H1 (cell line): ENCODE results near the gene DMGDH. TPM values are rescaled to one million over a fixed set of nuclear protein-coding genes. Genes with fewer than 3 reads are reported as not detected.

ENCODE experiments used
- CTCF ChIA-PET: fragments of 300-600 bp; sonication (Branson Sonifier 250); formaldehyde crosslinking; loops from one replicate; lab custom pipeline; 2021; ENCODE audit not compliant: partially characterized antibody; lab: Charles Lee
- POLR2A ChIA-PET: fragments of 300-600 bp; sonication (Branson Sonifier 250); formaldehyde crosslinking; loops from one replicate; lab custom pipeline; 2021; ENCODE audit warnings: inconsistent platforms; ENCODE audit not compliant: partially characterized antibody; lab: Charles Lee
- DNase-seq, 2 experiments: peaks; one replicate each; pipeline versions ENCODE4 v3.0.0 to v3.0.0-alpha.2; 2010 to 2022; ENCODE audit warnings: low spot score in 2 of 2, low read depth in 1 of 2, mixed read lengths in 1 of 2
- FAIRE-seq: peaks from 2 replicates; lab custom pipeline; 2011; peaks lifted over from hg19 to GRCh38; lab: Jason Lieb, UNC
- H2AFZ ChIP-seq: 2 replicates; pipeline ENCODE4 v1.8.1; 2012; ENCODE audit warnings: low read length, inconsistent platforms
- H2AK5ac ChIP-seq: 2 replicates; pipeline ENCODE4 v1.6.1; 2013; ENCODE audit warnings: low read depth, low read length
- H2BK120ac ChIP-seq: replicated peaks from 2 replicates; pipeline ENCODE3; 2013; ENCODE audit warnings: low read depth, low read length, inconsistent platforms
- H2BK12ac ChIP-seq: 2 replicates; pipeline ENCODE4 v1.6.1; 2013; ENCODE audit warnings: low read depth, low read length
- H2BK15ac ChIP-seq: 2 replicates; pipeline ENCODE4 v1.6.1; 2013; ENCODE audit warnings: low read length
- H2BK20ac ChIP-seq: 2 replicates; pipeline ENCODE4 v1.6.1; 2013; ENCODE audit warnings: low read length
- H2BK5ac ChIP-seq: 2 replicates; pipeline ENCODE4 v1.6.1; 2013; ENCODE audit warnings: low read depth, low read length
- H3K14ac ChIP-seq: 2 replicates; pipeline ENCODE4 v1.6.1; 2013; ENCODE audit warnings: inconsistent platforms; ENCODE audit not compliant: insufficient read length
- H3K18ac ChIP-seq: 2 replicates; pipeline ENCODE4 v1.6.1; 2013; ENCODE audit warnings: low read length; ENCODE audit errors: extremely low read depth
- H3K23ac ChIP-seq: 2 replicates; pipeline ENCODE4 v1.6.1; 2013; ENCODE audit warnings: inconsistent platforms; ENCODE audit not compliant: insufficient read length
- H3K23me2 ChIP-seq: 2 replicates; pipeline ENCODE4 v1.6.1; 2013; ENCODE audit warnings: low read depth, low read length
- H3K27ac ChIP-seq: 2 replicates; pipeline ENCODE4 v1.6.1; 2011; ENCODE audit warnings: low read depth, low read length, inconsistent platforms
- H3K27me3 ChIP-seq, 4 experiments: replicated peaks in 1 of 4; 1 replicate in 1 of 4; 2 replicates in 3 of 4; pipeline versions ENCODE4 v1.6.1 to v1.8.1; 2011 to 2013; ENCODE audit warnings: low read length in 3 of 4, mild to moderate bottlenecking in 3 of 4, inconsistent platforms in 2 of 4, mixed read lengths in 2 of 4, moderate library complexity in 1 of 4; ENCODE audit not compliant: control insufficient read depth in 3 of 4, insufficient read depth in 3 of 4; ENCODE audit errors: extremely low read depth in 1 of 4
- H3K36me3 ChIP-seq, 4 experiments: 2 replicates each; pipeline versions ENCODE4 v1.6.1 to v1.8.1; 2011 to 2013; ENCODE audit warnings: mild to moderate bottlenecking in 4 of 4, low read length in 3 of 4, moderate library complexity in 2 of 4, control low read depth in 1 of 4, inconsistent platforms in 1 of 4; ENCODE audit not compliant: insufficient read depth in 4 of 4, control insufficient read depth in 2 of 4
- H3K4ac ChIP-seq: replicated peaks from 2 replicates; pipeline ENCODE3; 2013; ENCODE audit warnings: low read length, low read depth, mixed read lengths, inconsistent platforms; ENCODE audit not compliant: insufficient read length
- H3K4me1 ChIP-seq, 4 experiments: replicated peaks in 1 of 4; 1 replicate in 1 of 4; 2 replicates in 3 of 4; pipeline versions ENCODE4 v1.6.1 to v1.8.1; 2011 to 2013; ENCODE audit warnings: low read length in 3 of 4, inconsistent platforms in 2 of 4, mixed read lengths in 1 of 4; ENCODE audit not compliant: insufficient read depth in 4 of 4, control insufficient read depth in 3 of 4
- H3K4me2 ChIP-seq, 2 experiments: 2 replicates each; pipeline versions ENCODE4 v1.6.1 to v1.8.1; 2011 to 2013; ENCODE audit warnings: low read depth in 2 of 2, low read length in 2 of 2, control low read depth in 1 of 2, inconsistent platforms in 1 of 2, mild to moderate bottlenecking in 1 of 2; ENCODE audit not compliant: insufficient read depth in 1 of 2
- H3K4me3 ChIP-seq, 4 experiments: fragments of 200-600, 300-600 bp in 1 of 4; sonication (generic), shearing (Covaris generic), sonication (Bioruptor Twin) in 1 of 4; 2 replicates each; pipeline versions ENCODE4 v1.5.1 to v1.8.1; 2011 to 2016; ENCODE audit warnings: low read length in 4 of 4, low read depth in 3 of 4, control low read depth in 2 of 4, inconsistent platforms in 2 of 4, mild to moderate bottlenecking in 2 of 4, mixed read lengths in 1 of 4, moderate library complexity in 1 of 4; ENCODE audit not compliant: insufficient read depth in 2 of 4; ENCODE audit errors: extremely low read depth in 1 of 4
- H3K56ac ChIP-seq: replicated peaks from 2 replicates; pipeline ENCODE3; 2013; ENCODE audit warnings: low read depth, mild to moderate bottlenecking, mixed read lengths, low read length, inconsistent platforms; ENCODE audit not compliant: insufficient read length
- H3K79me1 ChIP-seq: 2 replicates; pipeline ENCODE4 v1.6.1; 2013; ENCODE audit warnings: low read depth, low read length, control low read depth
- H3K79me2 ChIP-seq, 2 experiments: 2 replicates each; pipeline versions ENCODE4 v1.6.1 to v1.8.1; 2012 to 2013; ENCODE audit warnings: low read length in 2 of 2, mild to moderate bottlenecking in 2 of 2, inconsistent platforms in 1 of 2; ENCODE audit not compliant: insufficient read depth in 2 of 2, control insufficient read depth in 1 of 2
- H3K9ac ChIP-seq, 4 experiments: replicated peaks in 1 of 4; 1 replicate in 1 of 4; 2 replicates in 3 of 4; pipeline versions ENCODE4 v1.6.1 to v1.8.1; 2011 to 2013; ENCODE audit warnings: low read depth in 3 of 4, low read length in 3 of 4, control low read depth in 2 of 4, mild to moderate bottlenecking in 2 of 4, moderate library complexity in 2 of 4, inconsistent platforms in 1 of 4; ENCODE audit errors: extremely low read depth in 1 of 4
- H3K9me3 ChIP-seq, 2 experiments: 2 replicates each; pipeline versions ENCODE4 v1.6.1 to v1.8.1; 2012 to 2013; ENCODE audit warnings: mild to moderate bottlenecking in 2 of 2, moderate library complexity in 2 of 2, control low read depth in 1 of 2, inconsistent platforms in 1 of 2, low read depth in 1 of 2, low read length in 1 of 2, mixed read lengths in 1 of 2; ENCODE audit not compliant: insufficient read depth in 2 of 2
- H4K20me1 ChIP-seq, 2 experiments: replicated peaks in 1 of 2; 2 replicates each; pipeline versions ENCODE3 to v1.8.1; 2011 to 2013; ENCODE audit warnings: inconsistent platforms in 2 of 2, low read length in 2 of 2, mild to moderate bottlenecking in 1 of 2; ENCODE audit not compliant: insufficient read depth in 2 of 2, control insufficient read depth in 1 of 2
- H4K5ac ChIP-seq: 2 replicates; pipeline ENCODE4 v1.6.1; 2013; ENCODE audit warnings: low read length, low read depth, mixed read lengths, inconsistent platforms; ENCODE audit not compliant: insufficient read length
- H4K8ac ChIP-seq: 2 replicates; pipeline ENCODE4 v1.8.0; 2013; ENCODE audit warnings: mild to moderate bottlenecking, moderate library complexity, low read length, inconsistent platforms; ENCODE audit not compliant: insufficient read depth; ENCODE audit errors: extremely low read depth
- H4K91ac ChIP-seq: replicated peaks from 2 replicates; pipeline ENCODE3; 2013; ENCODE audit warnings: low read length, mixed read lengths, inconsistent platforms; ENCODE audit not compliant: insufficient read length
- EP300 ChIP-seq, 2 experiments: IDR thresholded peaks; 1 replicate in 1 of 2; 2 replicates in 1 of 2; pipeline ENCODE4 v1.6.1; 2011 to 2012; ENCODE audit warnings: low read depth in 2 of 2, low read length in 2 of 2, mild to moderate bottlenecking in 2 of 2, borderline replicate concordance in 1 of 2, inconsistent platforms in 1 of 2, moderate library complexity in 1 of 2
- POU5F1 ChIP-seq: IDR thresholded peaks from 2 replicates; pipeline ENCODE4 v1.6.1; 2011; ENCODE audit warnings: low read depth, mild to moderate bottlenecking, low read length, moderate library complexity
- SIRT6 ChIP-seq: IDR thresholded peaks from one replicate; pipeline ENCODE4 v1.7.1; 2012; ENCODE audit warnings: low read length, inconsistent platforms
- USF2 ChIP-seq: IDR thresholded peaks from 2 replicates; pipeline ENCODE4 v1.6.1; 2011; ENCODE audit warnings: low read length, improper control_type of control experiment
- YY1 ChIP-seq: IDR thresholded peaks from 2 replicates; pipeline ENCODE4 v1.6.1; 2011; ENCODE audit warnings: low read depth, mild to moderate bottlenecking, low read length
- WGBS, 2 experiments: shearing (Covaris generic) in 1 of 2; methylation state at CpG; one replicate each; pipeline versions ENCODE4 v1.1.6 to v1.1.7; 2013 to 2015; ENCODE audit warnings: low lambda C conversion rate in 2 of 2, mixed read lengths in 2 of 2, inconsistent platforms in 1 of 2, low coverage in 1 of 2, missing lambda C conversion rate in 1 of 2; ENCODE audit not compliant: insufficient replicate concordance in 2 of 2, insufficient coverage in 1 of 2, insufficient read length in 1 of 2; ENCODE audit errors: extremely low coverage in 1 of 2, missing lambda C conversion rate in 1 of 2; 5-methylcytosine and 5-hydroxymethylcytosine counted together
- polyA plus RNA-seq, 7 experiments: library from polyadenylated mRNA; depleted of rRNA in 3 of 7; stranded (reverse) in 5 of 7; unstranded in 2 of 7; fragments of >200 nt in 5 of 7; fragments of 200-250 nt in 2 of 7; gene quantifications; 1 replicate in 5 of 7; 2 replicates in 1 of 7; 4 replicates in 1 of 7; pipeline versions ENCODE4 v1.2.1 to v1.2.3, GENCODE V29; 2011 to 2013; ENCODE audit warnings: missing spikeins in 2 of 7, mixed read lengths in 2 of 7
- total RNA-seq: library from RNA; stranded (reverse); fragmentation: NEBNext Ultra II Directional; extraction: Animal tissue kit (Norgen Biotek cat#: 25700); gene quantifications from 2 replicates; pipeline ENCODE4 v1.2.1, GENCODE V29; 2021

DMGDH gene
- total and polyA plus RNA-seq, 2 of the 8 experiments (the other 6 are each of a cell fraction or from before 2014, with no cell fraction given) = 0.15 TPM; not detected in 1

GRCh38 chr5:78995521-78996007 lies 73.9 kb downstream of the DMGDH start:
- no peak overlapping the region for H2BK5ac ChIP-seq
- no peak overlapping the region for H4K5ac ChIP-seq
- no peak for FAIRE-seq
- TF ChIP-seq EP300 (IDR thresholded peaks at IDR 0.05; ENCODE audit: borderline replicate concordance in 1 of 2, low read depth in 2 of 2, low read length in 2 of 2) (no peak), SIRT6 (no peak), YY1 (no peak), USF2 (no peak), POU5F1 (no peak)

More at GRCh38 chr5:78995521-78996007, 73.9 kb downstream of the DMGDH start:
- no peak for DNase-seq
- ChIA-PET CTCF (interaction anchor here (1.3 kb wide), 1 partner anchor 96 kb away, joined by 4 read pairs; no protein-coding TSS in a partner anchor), POLR2A (interaction anchor here (1.4 kb wide), 1 partner anchor 11 kb away, joined by 3 read pairs; no protein-coding TSS in a partner anchor)
- H3K79me1 ChIP-seq = no peaks in the 10 kb centered on the region
- no peak overlapping the region for H2AFZ ChIP-seq
- no peak overlapping the region for H4K8ac ChIP-seq
- no peaks in the 10 kb centered on the region; a peak in 1 of 8 replicates for H3K36me3 ChIP-seq
- H2BK15ac ChIP-seq = no peak overlapping the region
- no peak overlapping the region for H2AK5ac ChIP-seq
- H3K23me2 ChIP-seq = no peaks in the 10 kb centered on the region
- no peak overlapping the region for H3K23ac ChIP-seq
- H2BK20ac ChIP-seq = no peak overlapping the region
- no peak overlapping the region for H3K4me2 ChIP-seq
- no peaks in the 10 kb centered on the region for H4K20me1 ChIP-seq
- H3K27me3 ChIP-seq = no peaks in the 10 kb centered on the region
- no peak overlapping the region for H3K27ac ChIP-seq
- peaks cover 0 to 4% of the 10 kb centered on the region in 2 experiments; a peak in 1 of 4 replicates for H3K9me3 ChIP-seq
- no peak overlapping the region for H3K9ac ChIP-seq
- H3K4ac ChIP-seq = no peak overlapping the region
- H3K14ac ChIP-seq = no peak overlapping the region
- 84% methylated on average over 2 of the region's 2 CpGs; no CpG with 5 or more reads in 1 of the 2 experiments for WGBS, 2 experiments
- H3K56ac ChIP-seq = no peak overlapping the region
- H3K4me1 ChIP-seq = no peaks in the 10 kb centered on the region
- H3K4me3 ChIP-seq = no peak overlapping the region
- no peak overlapping the region for H3K18ac ChIP-seq
- H2BK12ac ChIP-seq = no peak overlapping the region
- H2BK120ac ChIP-seq = no peak overlapping the region
- H3K79me2 ChIP-seq = no peaks in the 10 kb centered on the region
- H4K91ac ChIP-seq = no peak overlapping the region
